Measurements from ENCODE around the gene MYOZ2. TPM values are rescaled to one million over a fixed set of nuclear protein-coding genes. Genes with fewer than 3 reads are reported as not detected.
"Not testable (repeated sequence)": the region's sequence is repeated elsewhere in the genome, so short reads cannot be mapped to it uniquely, and the experiment has no call there.

Gene MYOZ2
- total and polyA plus RNA-seq, 2 experiments from 2014 or later = 0.22 to 0.59 TPM

- no peak overlapping the region for H3K4me3 ChIP-seq
- H3K9me3 ChIP-seq (ENCODE audit: low read depth) = no peaks in the 10 kb centered on the region
- H3F3A ChIP-seq (ENCODE audit: insufficient read depth) = no peaks in the 10 kb centered on the region
- H3K4me1 ChIP-seq (ENCODE audit: insufficient read depth) = no peaks in the 10 kb centered on the region
- no peak overlapping the region for H2AFZ ChIP-seq
- no peak for DNase-seq
- H3K36me3 ChIP-seq (ENCODE audit: low read depth) = no peaks in the 10 kb centered on the region
- no peaks in the 10 kb centered on the region for H3K79me2 ChIP-seq (ENCODE audit: insufficient read depth)
- no peak overlapping the region for H3K4me2 ChIP-seq (ENCODE audit: unreplicated experiment)
- H3K27ac ChIP-seq = no peak overlapping the region
- H3K9ac ChIP-seq = no peak overlapping the region
- no peaks in the 10 kb centered on the region for H4K20me1 ChIP-seq (ENCODE audit: insufficient read depth)
- H3K9me2 ChIP-seq (ENCODE audit: insufficient read depth) = no peaks in the 10 kb centered on the region; the same call in 1 of the 2 replicates
- in situ Hi-C loops (cut with MboI) = no loop called here
- no peaks in the 10 kb centered on the region for H3K27me3 ChIP-seq (replicated peaks; ENCODE audit: insufficient read depth)
- WGBS, 2 experiments (ENCODE audit: low coverage in 1 of 2, low lambda C conversion rate in 2 of 2, missing lambda C conversion rate in 2 of 2) = 76 to 83% methylated on average over 5 of the region's 5 CpGs
- TF ChIP-seq EZH2 (IDR thresholded peaks at IDR 0.05; ENCODE audit: insufficient read depth, poor library complexity, severe bottlenecking) (no peak), EZH2phosphoT487 (IDR thresholded peaks at IDR 0.05; ENCODE audit: insufficient read depth, low read depth) (no peak)
These were observed 26.5 kb downstream of the MYOZ2 start for GRCh38 chr4:119162174-119162573.

GRCh38 chr4:119165767-119166166, 30.1 kb downstream of the MYOZ2 start:
- no peak overlapping the region for H3K27ac ChIP-seq
- no peaks in the 10 kb centered on the region for H3K9me2 ChIP-seq (ENCODE audit: insufficient read depth)
- H3K4me2 ChIP-seq (ENCODE audit: unreplicated experiment) = no peak overlapping the region
- H3K9me3 ChIP-seq (ENCODE audit: low read depth) = no peaks in the 10 kb centered on the region
- H3K27me3 ChIP-seq (replicated peaks; ENCODE audit: insufficient read depth) = no peaks in the 10 kb centered on the region
- H3F3A ChIP-seq (ENCODE audit: insufficient read depth) = no peaks in the 10 kb centered on the region
- in situ Hi-C loops (cut with MboI) = no loop called here
- WGBS, 2 experiments (ENCODE audit: low coverage in 1 of 2, low lambda C conversion rate in 2 of 2, missing lambda C conversion rate in 2 of 2) = 67 to 74% methylated on average over 3 of the region's 3 CpGs
- no peak for TF ChIP-seq EZH2 (IDR thresholded peaks at IDR 0.05; ENCODE audit: insufficient read depth, poor library complexity, severe bottlenecking)
- no peak for TF ChIP-seq EZH2phosphoT487 (IDR thresholded peaks at IDR 0.05; ENCODE audit: insufficient read depth, low read depth)
- H3K9ac ChIP-seq = no peak overlapping the region
- no peaks in the 10 kb centered on the region for H3K79me2 ChIP-seq (ENCODE audit: insufficient read depth)
- DNase-seq = no peak
- no peaks in the 10 kb centered on the region for H4K20me1 ChIP-seq (ENCODE audit: insufficient read depth)
- H3K36me3 ChIP-seq (ENCODE audit: low read depth) = no peaks in the 10 kb centered on the region
- no peak overlapping the region for H3K4me3 ChIP-seq
- no peak overlapping the region for H2AFZ ChIP-seq
- no peaks in the 10 kb centered on the region for H3K4me1 ChIP-seq (ENCODE audit: insufficient read depth)

GRCh38 chr4:119170195-119170594, 34.6 kb downstream of the MYOZ2 start:
- H3K27me3 ChIP-seq (replicated peaks; ENCODE audit: insufficient read depth) = no peaks in the 10 kb centered on the region
- in situ Hi-C loops (cut with MboI) = no loop called here
- TF ChIP-seq EZH2phosphoT487 (IDR thresholded peaks at IDR 0.05; ENCODE audit: insufficient read depth, low read depth) (no peak), EZH2 (IDR thresholded peaks at IDR 0.05; ENCODE audit: insufficient read depth, poor library complexity, severe bottlenecking) (no peak)
- no peak for DNase-seq
- H3F3A ChIP-seq (ENCODE audit: insufficient read depth) = no peaks in the 10 kb centered on the region
- no peak overlapping the region for H3K4me3 ChIP-seq
- no peaks in the 10 kb centered on the region for H3K36me3 ChIP-seq (ENCODE audit: low read depth)
- H3K27ac ChIP-seq = no peak overlapping the region
- H3K9me3 ChIP-seq (ENCODE audit: low read depth) = no peaks in the 10 kb centered on the region
- no peak overlapping the region for H2AFZ ChIP-seq
- no peaks in the 10 kb centered on the region for H4K20me1 ChIP-seq (ENCODE audit: insufficient read depth)
- no peak overlapping the region for H3K4me2 ChIP-seq (ENCODE audit: unreplicated experiment)
- no peaks in the 10 kb centered on the region for H3K79me2 ChIP-seq (ENCODE audit: insufficient read depth)
- no peak overlapping the region for H3K9ac ChIP-seq
- H3K4me1 ChIP-seq (ENCODE audit: insufficient read depth) = no peaks in the 10 kb centered on the region
- H3K9me2 ChIP-seq (ENCODE audit: insufficient read depth) = no peaks in the 10 kb centered on the region

- peak; percentile 1 for DNase-seq
- 89% methylated on average over 7 of the region's 7 CpGs for WGBS, 2 experiments (ENCODE audit: low coverage in 1 of 2, low lambda C conversion rate in 2 of 2, missing lambda C conversion rate in 2 of 2)
- in situ Hi-C loops (cut with MboI) = no loop called here
These were observed 36.6 kb downstream of the MYOZ2 start for GRCh38 chr4:119172223-119172622.

GRCh38 chr4:119173729-119174361, 38.2 kb downstream of the MYOZ2 start:
- H2AFZ ChIP-seq; H3K36me3 ChIP-seq (ENCODE audit: low read depth); H4K20me1 ChIP-seq (ENCODE audit: insufficient read depth); in situ Hi-C loops (cut with MboI); H3K9ac ChIP-seq; H3K79me2 ChIP-seq (ENCODE audit: insufficient read depth); H3K27me3 ChIP-seq (replicated peaks; ENCODE audit: insufficient read depth); H3F3A ChIP-seq (ENCODE audit: insufficient read depth); DNase-seq; H3K4me2 ChIP-seq (ENCODE audit: unreplicated experiment); H3K9me2 ChIP-seq (ENCODE audit: insufficient read depth); H3K9me3 ChIP-seq (ENCODE audit: low read depth); H3K4me3 ChIP-seq; H3K4me1 ChIP-seq (ENCODE audit: insufficient read depth); H3K27ac ChIP-seq: not testable (repeated sequence)
- 91 to 96% methylated on average over 19 to 25 of the region's 30 CpGs for WGBS, 2 experiments (ENCODE audit: low coverage in 1 of 2, low lambda C conversion rate in 2 of 2, missing lambda C conversion rate in 2 of 2)

More at GRCh38 chr4:119172223-119172622, 36.6 kb downstream of the MYOZ2 start:
- no peaks in the 10 kb centered on the region for H3K4me1 ChIP-seq (ENCODE audit: insufficient read depth)
- H3K79me2 ChIP-seq (ENCODE audit: insufficient read depth) = no peaks in the 10 kb centered on the region
- H3K9me3 ChIP-seq (ENCODE audit: low read depth) = no peaks in the 10 kb centered on the region
- TF ChIP-seq EZH2phosphoT487 (IDR thresholded peaks at IDR 0.05; ENCODE audit: insufficient read depth, low read depth) (no peak), EZH2 (IDR thresholded peaks at IDR 0.05; ENCODE audit: insufficient read depth, poor library complexity, severe bottlenecking) (no peak)
- H3K36me3 ChIP-seq (ENCODE audit: low read depth) = no peaks in the 10 kb centered on the region
- no peak overlapping the region for H3K27ac ChIP-seq
- H3K9ac ChIP-seq = no peak overlapping the region
- no peak overlapping the region for H3K4me3 ChIP-seq
- no peaks in the 10 kb centered on the region for H4K20me1 ChIP-seq (ENCODE audit: insufficient read depth)
- no peak overlapping the region for H3K4me2 ChIP-seq (ENCODE audit: unreplicated experiment)
- no peak overlapping the region for H2AFZ ChIP-seq
- no peaks in the 10 kb centered on the region for H3F3A ChIP-seq (ENCODE audit: insufficient read depth)
- no peaks in the 10 kb centered on the region for H3K27me3 ChIP-seq (replicated peaks; ENCODE audit: insufficient read depth)
- no peaks in the 10 kb centered on the region for H3K9me2 ChIP-seq (ENCODE audit: insufficient read depth)

All from GM23248 (cell line).